GM23338 (cell line): ENCODE data around the gene KRTAP20-4.

Experiments
- EZH2 ChIP-seq: fragments of 200-600 bp; sonication (generic); IDR thresholded peaks from one replicate; pipeline ENCODE4 v1.8.0; 2017; ENCODE audit warnings: antibody characterized with exemption, mild to moderate bottlenecking, low read depth; ENCODE audit not compliant: unreplicated experiment
- EZH2phosphoT487 ChIP-seq: fragments of 200-600 bp; sonication (generic); IDR thresholded peaks from one replicate; pipeline ENCODE4 v1.8.1; 2018; ENCODE audit warnings: antibody characterized with exemption; ENCODE audit not compliant: unreplicated experiment
- TF ChIP-seq, protein P1 (sequence below), 2 experiments: fragments of 200-600 bp in 1 of 2; sonication (generic) in 1 of 2; conservative IDR thresholded peaks; 2 replicates each; pipeline versions ENCODE4 v1.5.1 to v1.6.1; 2016 to 2017; ENCODE audit warnings: antibody characterized with exemption in 2 of 2, low read depth in 2 of 2, mild to moderate bottlenecking in 2 of 2, moderate library complexity in 1 of 2

DNA sequence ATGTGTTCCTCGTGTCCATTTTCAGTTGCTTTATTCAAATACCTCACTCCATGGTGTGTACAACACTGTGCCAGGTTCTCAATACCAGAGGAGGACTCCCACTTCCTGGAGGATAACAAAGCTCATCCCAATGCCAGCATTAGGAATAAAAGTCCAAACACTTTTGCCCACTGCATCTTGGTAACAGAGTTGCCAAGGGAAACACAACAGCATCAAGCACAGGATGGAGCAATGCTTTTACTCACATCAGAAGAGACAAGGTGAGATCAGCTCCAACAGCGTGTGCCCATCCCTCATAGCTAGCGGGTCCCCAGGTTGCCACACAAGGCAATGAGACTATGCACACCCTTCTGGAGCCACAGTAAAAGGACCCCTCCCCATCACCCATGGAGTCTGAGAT lies 2.9 kb downstream of the KRTAP20-4 start:
- TF ChIP-seq, protein P1, sequence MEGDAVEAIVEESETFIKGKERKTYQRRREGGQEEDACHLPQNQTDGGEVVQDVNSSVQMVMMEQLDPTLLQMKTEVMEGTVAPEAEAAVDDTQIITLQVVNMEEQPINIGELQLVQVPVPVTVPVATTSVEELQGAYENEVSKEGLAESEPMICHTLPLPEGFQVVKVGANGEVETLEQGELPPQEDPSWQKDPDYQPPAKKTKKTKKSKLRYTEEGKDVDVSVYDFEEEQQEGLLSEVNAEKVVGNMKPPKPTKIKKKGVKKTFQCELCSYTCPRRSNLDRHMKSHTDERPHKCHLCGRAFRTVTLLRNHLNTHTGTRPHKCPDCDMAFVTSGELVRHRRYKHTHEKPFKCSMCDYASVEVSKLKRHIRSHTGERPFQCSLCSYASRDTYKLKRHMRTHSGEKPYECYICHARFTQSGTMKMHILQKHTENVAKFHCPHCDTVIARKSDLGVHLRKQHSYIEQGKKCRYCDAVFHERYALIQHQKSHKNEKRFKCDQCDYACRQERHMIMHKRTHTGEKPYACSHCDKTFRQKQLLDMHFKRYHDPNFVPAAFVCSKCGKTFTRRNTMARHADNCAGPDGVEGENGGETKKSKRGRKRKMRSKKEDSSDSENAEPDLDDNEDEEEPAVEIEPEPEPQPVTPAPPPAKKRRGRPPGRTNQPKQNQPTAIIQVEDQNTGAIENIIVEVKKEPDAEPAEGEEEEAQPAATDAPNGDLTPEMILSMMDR (conservative IDR thresholded peaks at IDR 0.05; ENCODE audit: low read depth in 2 of 2): no peak
- TF ChIP-seq EZH2: no peak
- no peak for TF ChIP-seq EZH2phosphoT487
